Measurements from ENCODE around the gene GABBR1. TPM values are rescaled to one million over a fixed set of nuclear protein-coding genes. Genes with fewer than 3 reads are reported as not detected.

Gene GABBR1
- polyA plus RNA-seq, 1 experiment, result 16.3 TPM

DNA sequence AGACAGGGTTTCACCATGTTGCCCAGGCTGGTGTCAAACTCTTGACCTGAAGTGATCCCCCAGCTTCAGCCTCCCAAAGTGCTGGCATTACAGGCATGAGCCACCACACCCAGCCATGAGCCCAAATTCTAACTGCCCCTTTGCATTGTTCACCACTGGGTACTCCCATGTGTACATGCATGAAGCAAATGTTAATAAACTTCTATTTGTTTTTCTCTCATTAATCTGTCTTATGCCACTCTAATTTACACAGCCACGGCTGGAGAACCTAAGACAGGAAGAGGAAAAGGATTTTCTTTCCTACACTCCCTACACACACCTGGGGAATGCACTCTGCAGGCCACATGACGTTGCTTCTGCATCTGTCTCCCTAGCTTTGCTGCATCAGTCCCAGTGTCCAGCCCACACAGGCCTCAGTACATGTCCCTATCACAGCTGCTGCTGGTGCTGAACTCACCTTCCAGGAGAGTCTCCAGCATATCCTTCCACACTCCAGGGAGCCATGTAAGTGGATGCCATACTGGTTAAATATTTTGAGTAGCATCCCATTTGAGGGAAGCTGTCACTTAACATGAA is 34.7 kb downstream of the GABBR1 start:
- TF ChIP-seq, protein P1, sequence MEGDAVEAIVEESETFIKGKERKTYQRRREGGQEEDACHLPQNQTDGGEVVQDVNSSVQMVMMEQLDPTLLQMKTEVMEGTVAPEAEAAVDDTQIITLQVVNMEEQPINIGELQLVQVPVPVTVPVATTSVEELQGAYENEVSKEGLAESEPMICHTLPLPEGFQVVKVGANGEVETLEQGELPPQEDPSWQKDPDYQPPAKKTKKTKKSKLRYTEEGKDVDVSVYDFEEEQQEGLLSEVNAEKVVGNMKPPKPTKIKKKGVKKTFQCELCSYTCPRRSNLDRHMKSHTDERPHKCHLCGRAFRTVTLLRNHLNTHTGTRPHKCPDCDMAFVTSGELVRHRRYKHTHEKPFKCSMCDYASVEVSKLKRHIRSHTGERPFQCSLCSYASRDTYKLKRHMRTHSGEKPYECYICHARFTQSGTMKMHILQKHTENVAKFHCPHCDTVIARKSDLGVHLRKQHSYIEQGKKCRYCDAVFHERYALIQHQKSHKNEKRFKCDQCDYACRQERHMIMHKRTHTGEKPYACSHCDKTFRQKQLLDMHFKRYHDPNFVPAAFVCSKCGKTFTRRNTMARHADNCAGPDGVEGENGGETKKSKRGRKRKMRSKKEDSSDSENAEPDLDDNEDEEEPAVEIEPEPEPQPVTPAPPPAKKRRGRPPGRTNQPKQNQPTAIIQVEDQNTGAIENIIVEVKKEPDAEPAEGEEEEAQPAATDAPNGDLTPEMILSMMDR (IDR thresholded peaks at IDR 0.05; ENCODE audit: insufficient read depth, low read depth, low read length), result no peak
- CTCF ChIA-PET, result interaction anchor here (0.9 to 2.0 kb wide), 3 partner anchors 9 to 52 kb away, joined by 3 to 8 read pairs (median 3); no protein-coding TSS in a partner anchor
- POLR2A ChIA-PET, result no interaction called here
- Histone ChIP-seq H3K27me3 (ENCODE audit: control insufficient read depth, insufficient read depth, low read length) (no peaks in the 10 kb centered on the region), H3K4me3 (ENCODE audit: low read depth, low read length) (no peak overlapping the region), H3K36me3 (ENCODE audit: control insufficient read depth, insufficient read depth, low read length) (peaks cover 3% of the 10 kb centered on the region)
- no peak for DNase-seq (ENCODE audit: low read depth)

DNA sequence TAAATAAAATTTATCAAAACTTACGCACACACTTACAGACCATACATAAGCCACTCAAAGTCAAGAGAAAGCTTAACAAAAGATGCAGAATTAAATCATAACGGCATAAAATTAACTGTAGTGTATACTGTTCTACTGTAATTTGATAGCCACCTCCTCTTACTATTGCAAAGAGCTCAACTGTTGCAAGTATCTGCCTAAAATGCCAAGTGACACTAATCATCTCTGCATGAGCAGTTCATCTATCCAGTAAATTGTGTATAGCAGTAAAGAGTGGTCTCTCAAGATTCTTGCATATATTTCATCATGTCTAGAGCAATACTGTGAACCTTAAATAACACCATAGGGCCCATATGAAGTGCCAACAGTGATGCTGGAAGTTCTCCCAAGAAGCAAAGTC is 35.8 kb downstream of the GABBR1 start:
- Histone ChIP-seq H3K27me3 (ENCODE audit: control insufficient read depth, insufficient read depth, low read length) (no peaks in the 10 kb centered on the region), H3K36me3 (ENCODE audit: control insufficient read depth, insufficient read depth, low read length) (peaks cover 1% of the 10 kb centered on the region), H3K4me3 (ENCODE audit: low read depth, low read length) (no peak overlapping the region)
- ChIA-PET POLR2A (interaction anchor here (0.6 kb wide), 1 partner anchor 1024 kb away, joined by 4 read pairs; no protein-coding TSS in a partner anchor), CTCF (interaction anchor here (2.0 kb wide), 1 partner anchor 8 kb away, joined by 8 read pairs; no protein-coding TSS in a partner anchor)
- TF ChIP-seq, protein P1 (IDR thresholded peaks at IDR 0.05; ENCODE audit: insufficient read depth, low read depth, low read length), result no peak
- no peak for DNase-seq (ENCODE audit: low read depth)

DNA sequence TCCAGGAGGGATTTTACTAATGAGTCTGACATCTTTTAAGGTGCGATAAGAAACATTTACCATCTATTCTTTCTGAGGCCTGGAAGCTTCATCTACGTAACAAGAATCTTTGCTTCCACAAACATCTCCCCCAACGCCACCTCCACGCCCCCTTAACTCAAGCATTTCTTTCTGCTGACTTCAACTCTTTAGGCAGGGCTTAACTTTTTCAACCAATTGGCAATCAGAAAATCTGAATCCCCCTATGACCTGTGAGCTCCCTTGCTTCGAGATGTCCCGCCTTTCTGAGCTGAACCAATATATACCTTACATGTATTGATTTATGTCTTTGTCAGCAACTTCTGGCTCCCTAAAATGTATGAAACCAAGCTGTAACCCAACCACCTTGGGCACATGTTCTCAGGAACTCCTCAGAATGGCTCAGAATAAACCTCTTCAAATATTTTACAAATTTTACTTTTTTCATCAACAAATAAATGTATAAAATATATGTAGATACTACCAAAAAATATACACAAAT is 36.5 kb downstream of the GABBR1 start:
- ChIA-PET CTCF (no interaction called here), POLR2A (no interaction called here)
- DNase-seq (ENCODE audit: low read depth), result no peak
- TF ChIP-seq, protein P1 (IDR thresholded peaks at IDR 0.05; ENCODE audit: insufficient read depth, low read depth, low read length), result no peak
- Histone ChIP-seq H3K36me3 (ENCODE audit: control insufficient read depth, insufficient read depth, low read length) (no peaks in the 10 kb centered on the region; the same call in 1 of the 2 replicates), H3K4me3 (ENCODE audit: low read depth, low read length) (no peak overlapping the region), H3K27me3 (ENCODE audit: control insufficient read depth, insufficient read depth, low read length) (no peaks in the 10 kb centered on the region)

DNA sequence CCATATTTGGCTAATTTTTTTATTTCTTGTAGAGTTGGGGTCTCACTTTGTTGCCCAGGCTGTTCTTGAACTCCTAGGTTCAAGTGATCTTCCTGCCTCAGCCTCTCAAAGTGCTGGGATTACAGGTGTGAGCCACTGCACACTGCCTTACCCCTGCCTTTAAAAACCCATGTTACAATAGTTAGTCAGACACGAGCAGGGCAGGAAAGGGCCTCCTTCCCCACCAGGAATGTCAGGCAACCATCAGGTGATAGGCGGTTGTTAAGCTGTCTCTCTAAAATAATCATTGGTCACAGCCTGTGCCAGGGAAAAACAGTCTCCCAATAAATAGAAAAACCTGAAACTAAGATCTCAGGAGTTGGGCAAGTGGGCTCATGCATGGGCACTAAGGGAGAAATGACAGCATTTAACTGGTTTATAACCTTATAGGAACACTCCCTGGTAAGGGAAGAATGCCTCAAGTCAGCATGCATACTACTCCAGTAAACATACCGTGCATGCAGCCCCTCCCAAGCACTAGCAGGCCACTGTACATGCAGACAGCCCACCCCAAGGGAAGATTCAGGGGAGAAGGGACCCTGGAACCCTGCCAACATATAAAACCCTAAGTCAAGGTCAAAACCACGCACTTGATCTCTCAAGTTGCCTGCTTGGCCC is 39.7 kb downstream of the GABBR1 start:
- no peak for DNase-seq (ENCODE audit: low read depth)
- no peaks in the 10 kb centered on the region for H3K27me3 ChIP-seq (ENCODE audit: control insufficient read depth, insufficient read depth, low read length)
- CTCF ChIA-PET, result interaction anchor here (0.6 to 1.7 kb wide), 3 partner anchors 9 to 89 kb away, joined by 3 read pairs; no protein-coding TSS in a partner anchor
- TF ChIP-seq, protein P1 (IDR thresholded peaks at IDR 0.05; ENCODE audit: insufficient read depth, low read depth, low read length), result no peak
- no peaks in the 10 kb centered on the region for H3K36me3 ChIP-seq (ENCODE audit: control insufficient read depth, insufficient read depth, low read length)
- POLR2A ChIA-PET, result no interaction called here
- H3K4me3 ChIP-seq (ENCODE audit: low read depth, low read length), result no peak overlapping the region

DNA sequence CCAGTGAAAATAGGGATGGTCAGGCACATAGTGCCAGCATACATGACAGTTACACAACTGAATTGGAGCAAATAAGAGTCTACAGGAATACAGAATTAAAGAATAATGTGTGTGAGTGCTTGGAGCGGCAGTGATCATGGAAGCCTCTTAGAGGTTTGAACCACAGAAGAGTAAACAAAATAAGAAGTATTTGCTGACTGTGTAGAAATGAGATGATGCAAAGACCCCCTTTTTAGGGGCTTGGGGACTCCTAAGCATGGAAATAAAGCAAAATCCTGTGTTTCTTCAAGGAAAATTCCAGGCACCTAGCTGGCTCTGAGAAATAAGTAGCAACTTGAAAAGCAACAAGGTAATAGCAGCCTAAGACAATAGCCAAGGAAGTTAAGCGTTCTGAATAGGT is 41.3 kb downstream of the GABBR1 start:
- POLR2A ChIA-PET, result no interaction called here
- TF ChIP-seq, protein P1 (IDR thresholded peaks at IDR 0.05; ENCODE audit: insufficient read depth, low read depth, low read length), result no peak
- no peak overlapping the region for H3K4me3 ChIP-seq (ENCODE audit: low read depth, low read length)
- no peaks in the 10 kb centered on the region; the same call in 1 of the 2 replicates for H3K27me3 ChIP-seq (ENCODE audit: control insufficient read depth, insufficient read depth, low read length)
- no peak for DNase-seq (ENCODE audit: low read depth)
- CTCF ChIA-PET, result interaction anchor here (0.8 kb wide), 1 partner anchor 14 kb away, joined by 3 read pairs; no protein-coding TSS in a partner anchor
- no peaks in the 10 kb centered on the region for H3K36me3 ChIP-seq (ENCODE audit: control insufficient read depth, insufficient read depth, low read length)

Measured in BJ (cell line).